Measurements from ENCODE around the gene ZG16B.

The ZG16B gene

GRCh38 chr16:2867987-2868789 lies 38.1 kb downstream of the ZG16B start:
- peak; percentile 81 to 82 for DNase-seq (ENCODE audit: low read depth in 2 of 2)

- DNase-seq (ENCODE audit: low read depth in 2 of 2): no peak
Observed at GRCh38 chr16:2871926-2872325, 41.8 kb downstream of the ZG16B start.

- no peak for DNase-seq (ENCODE audit: low read depth in 2 of 2)
Observed at GRCh38 chr16:2874032-2874911, 44.2 kb downstream of the ZG16B start.

GRCh38 chr16:2874912-2875362 lies 44.8 kb downstream of the ZG16B start:
- DNase-seq (ENCODE audit: low read depth in 2 of 2): peak; percentile 26 to 35

GRCh38 chr16:2879854-2880508 lies 49.9 kb downstream of the ZG16B start:
- DNase-seq (ENCODE audit: low read depth in 2 of 2): no peak
